Neural cell (in vitro differentiated cells): Measurements from ENCODE around the gene ARRB1. TPM values are rescaled to one million over a fixed set of nuclear protein-coding genes. Genes with fewer than 3 reads are reported as not detected.

Source experiments
- H2AFZ ChIP-seq: fragments of 200-600, 300-800 bp; sonication (generic), shearing (Covaris generic); 2 replicates; pipeline ENCODE4 v1.6.0; 2014; ENCODE audit warnings: low read depth, mild to moderate bottlenecking, antibody characterized with exemption, low read length, moderate library complexity
- H3F3A ChIP-seq: fragments of 200-600 bp; shearing (Covaris generic); 2 replicates; pipeline ENCODE4 v1.6.1; 2016; ENCODE audit warnings: mild to moderate bottlenecking, moderate library complexity, mixed read lengths, antibody characterized with exemption, low read length; ENCODE audit not compliant: insufficient read depth, poor library complexity, severe bottlenecking
- H3K27ac ChIP-seq: fragments of 200-600, 300-800 bp; sonication (generic), shearing (Covaris generic); 2 replicates; pipeline ENCODE4 v1.5.1; 2014; ENCODE audit warnings: mild to moderate bottlenecking, low read length, moderate library complexity
- H3K27me3 ChIP-seq: fragments of 300-800, 200-600 bp; sonication (generic), shearing (Covaris generic); 2 replicates; pipeline ENCODE4 v1.6.0; 2014; ENCODE audit warnings: mild to moderate bottlenecking, low read depth, low read length, moderate library complexity; ENCODE audit not compliant: insufficient read depth
- H3K36me3 ChIP-seq: fragments of 300-800, 200-600 bp; sonication (generic), shearing (Covaris generic); 2 replicates; pipeline ENCODE4 v1.5.1; 2014; ENCODE audit warnings: mild to moderate bottlenecking, antibody characterized with exemption, low read length, moderate library complexity; ENCODE audit not compliant: insufficient read depth
- H3K4me2 ChIP-seq: fragments of 300-800, 200-600 bp; sonication (generic), shearing (Covaris generic); 2 replicates; pipeline ENCODE4 v1.6.0; 2014; ENCODE audit warnings: mild to moderate bottlenecking, low read length
- H3K4me3 ChIP-seq: fragments of 300-800, 200-600 bp; sonication (generic), shearing (Covaris generic); 2 replicates; pipeline ENCODE4 v1.5.1; 2014; ENCODE audit warnings: mild to moderate bottlenecking, low read length, moderate library complexity
- H3K79me2 ChIP-seq: fragments of 200-600 bp; shearing (Covaris generic); replicated peaks from 2 replicates; pipeline ENCODE4 v1.6.0; 2014; ENCODE audit warnings: mild to moderate bottlenecking, low read length, moderate library complexity; ENCODE audit not compliant: insufficient read depth
- H3K9ac ChIP-seq: fragments of 300-800, 200-600 bp; sonication (generic), shearing (Covaris generic); 2 replicates; pipeline ENCODE4 v1.6.1; 2016; ENCODE audit warnings: mild to moderate bottlenecking, low read length, mixed read lengths
- H3K9me2 ChIP-seq: fragments of 200-600 bp; shearing (Covaris generic); 2 replicates; pipeline ENCODE4 v1.6.1; 2016; ENCODE audit warnings: mild to moderate bottlenecking, low read length, mixed read lengths; ENCODE audit not compliant: insufficient read depth
- H3K9me3 ChIP-seq: fragments of 200-600, 300-800 bp; sonication (generic), shearing (Covaris generic); 2 replicates; pipeline ENCODE4 v1.6.1; 2016; ENCODE audit warnings: mild to moderate bottlenecking, mixed run types, low read length, moderate library complexity, mixed read lengths
- H4K20me1 ChIP-seq: fragments of 200-600 bp; shearing (Covaris generic); 2 replicates; pipeline ENCODE4 v1.6.1; 2016; ENCODE audit warnings: mild to moderate bottlenecking, mixed run types; ENCODE audit not compliant: insufficient read depth
- CTCF ChIP-seq: fragments of 450-650 bp; IDR thresholded peaks from 2 replicates; pipeline ENCODE4 v1.5.1; 2014; ENCODE audit warnings: antibody characterized with exemption, mild to moderate bottlenecking, moderate library complexity; ENCODE audit not compliant: poor library complexity, severe bottlenecking
- EP300 ChIP-seq: fragments of 450-650 bp; conservative IDR thresholded peaks from 2 replicates; pipeline ENCODE4 v1.6.1; 2014; ENCODE audit warnings: antibody characterized with exemption, mild to moderate bottlenecking, moderate library complexity; ENCODE audit not compliant: poor library complexity, severe bottlenecking
- EZH2 ChIP-seq: fragments of 200-600, 300-800 bp; shearing (Covaris generic), sonication (generic); IDR thresholded peaks from 2 replicates; pipeline ENCODE4 v1.6.1; 2014; ENCODE audit warnings: antibody characterized with exemption, low read length, borderline replicate concordance, mild to moderate bottlenecking; ENCODE audit not compliant: insufficient read depth, poor library complexity, severe bottlenecking
- MXI1 ChIP-seq: fragments of 450-650 bp; conservative IDR thresholded peaks from 2 replicates; pipeline ENCODE4 v1.6.1; 2014; ENCODE audit warnings: antibody characterized with exemption, mild to moderate bottlenecking; ENCODE audit not compliant: poor library complexity, severe bottlenecking
- POLR2AphosphoS5 ChIP-seq: IDR thresholded peaks from 2 replicates; pipeline ENCODE4 v1.6.1; 2012
- RAD21 ChIP-seq: fragments of 450-650 bp; conservative IDR thresholded peaks from 2 replicates; pipeline ENCODE4 v1.6.1; 2014; ENCODE audit warnings: antibody characterized with exemption, mild to moderate bottlenecking, moderate library complexity
- REST ChIP-seq: IDR thresholded peaks from 2 replicates; pipeline ENCODE4 v1.6.1; 2012; ENCODE audit warnings: borderline replicate concordance
- SMC3 ChIP-seq: fragments of 450-650 bp; conservative IDR thresholded peaks from 2 replicates; pipeline ENCODE4 v1.6.1; 2014; ENCODE audit warnings: antibody characterized with exemption, mild to moderate bottlenecking, moderate library complexity; ENCODE audit not compliant: poor library complexity
- TAF1 ChIP-seq: IDR thresholded peaks from 2 replicates; pipeline ENCODE4 v1.6.1; 2012; ENCODE audit warnings: low read depth
- polyA plus RNA-seq: library from polyadenylated mRNA; depleted of rRNA; stranded (reverse); fragments of >200 nt; gene quantifications from 2 replicates; pipeline ENCODE4 v1.2.3, GENCODE V29; 2014

The ARRB1 gene
- polyA plus RNA-seq, 1 donor from 2014 or later = 5.7 TPM

- Histone ChIP-seq H3K79me2 (no peaks in the 10 kb centered on the region), H3K27me3 (no peaks in the 10 kb centered on the region), H3F3A (no peaks in the 10 kb centered on the region), H3K4me2 (no peak overlapping the region), H3K9me2 (no peaks in the 10 kb centered on the region), H3K9me3 (no peaks in the 10 kb centered on the region), H3K36me3 (no peaks in the 10 kb centered on the region), H4K20me1 (no peaks in the 10 kb centered on the region), H3K4me3 (no peak overlapping the region), H3K27ac (no peak overlapping the region), H3K9ac (no peak overlapping the region), H2AFZ (no peak overlapping the region)
- no peak for TF ChIP-seq RAD21
- no peak for TF ChIP-seq EZH2
Observed at GRCh38 chr11:75301601-75302345, 49.7 kb downstream of the ARRB1 start.

- Histone ChIP-seq H3K79me2 (no peaks in the 10 kb centered on the region), H3K9me3 (no peaks in the 10 kb centered on the region), H4K20me1 (no peaks in the 10 kb centered on the region), H3K27ac (no peak overlapping the region), H3K9ac (no peak overlapping the region), H3K4me2 (no peak overlapping the region), H3F3A (no peaks in the 10 kb centered on the region), H2AFZ (no peak overlapping the region), H3K27me3 (no peaks in the 10 kb centered on the region), H3K9me2 (no peaks in the 10 kb centered on the region), H3K4me3 (no peak overlapping the region), H3K36me3 (no peaks in the 10 kb centered on the region)
- TF ChIP-seq EP300 (no peak), POLR2AphosphoS5 (no peak), CTCF (no peak)
Observed at GRCh38 chr11:75301131-75301530, 50.3 kb downstream of the ARRB1 start.

GRCh38 chr11:75298976-75299260, 52.5 kb downstream of the ARRB1 start:
- no peak overlapping the region for H3K4me3 ChIP-seq
- H3K9me3 ChIP-seq = no peaks in the 10 kb centered on the region
- H3F3A ChIP-seq = no peaks in the 10 kb centered on the region
- H3K36me3 ChIP-seq = no peaks in the 10 kb centered on the region
- no peaks in the 10 kb centered on the region for H3K9me2 ChIP-seq
- no peak for TF ChIP-seq EZH2
- no peak for TF ChIP-seq MXI1
- no peak for TF ChIP-seq SMC3
- TF ChIP-seq REST = no peak
- TF ChIP-seq EP300 = no peak
- no peak for TF ChIP-seq RAD21
- no peak for TF ChIP-seq TAF1
- no peak for TF ChIP-seq POLR2AphosphoS5
- no peak for TF ChIP-seq CTCF
- H3K9ac ChIP-seq = no peak overlapping the region
- no peak overlapping the region for H2AFZ ChIP-seq
- no peak overlapping the region for H3K4me2 ChIP-seq
- H3K27ac ChIP-seq = no peak overlapping the region
- no peaks in the 10 kb centered on the region for H3K27me3 ChIP-seq
- no peaks in the 10 kb centered on the region for H4K20me1 ChIP-seq
- no peaks in the 10 kb centered on the region for H3K79me2 ChIP-seq
